Smooth muscle cell (in vitro differentiated cells): ENCODE data around the gene COPRS. TPM values are rescaled to one million over a fixed set of nuclear protein-coding genes. Genes with fewer than 3 reads are reported as not detected.
"Not testable (repeated sequence)": the region's sequence is repeated elsewhere in the genome, so short reads cannot be mapped to it uniquely, and the experiment has no call there.

ENCODE experiments used
- DNase-seq: peaks from one replicate; lab custom pipeline; 2025; ENCODE audit not compliant: unreplicated experiment; lab: John Stamatoyannopoulos, UW
- H2AFZ ChIP-seq: fragments of 200-600 bp; sonication (generic); 2 replicates; pipeline ENCODE4 v1.6.0; 2016; ENCODE audit warnings: antibody characterized with exemption, low read depth, mild to moderate bottlenecking
- H3F3A ChIP-seq: fragments of 200-600 bp; sonication (generic); 2 replicates; pipeline ENCODE4 v1.6.0; 2017; ENCODE audit warnings: antibody characterized with exemption, low read depth
- H3K27ac ChIP-seq: fragments of 200-600 bp; sonication (generic); 2 replicates; pipeline ENCODE4 v1.5.1; 2016; ENCODE audit warnings: low read depth, mild to moderate bottlenecking
- H3K27me3 ChIP-seq: fragments of 200-600 bp; sonication (generic); 2 replicates; pipeline ENCODE4 v1.6.1; 2016; ENCODE audit warnings: low read depth, mild to moderate bottlenecking
- H3K36me3 ChIP-seq: fragments of 200-600 bp; sonication (generic); 2 replicates; pipeline ENCODE4 v1.5.1; 2016; ENCODE audit warnings: low read depth
- H3K4me1 ChIP-seq: fragments of 200-600 bp; sonication (generic); 2 replicates; pipeline ENCODE4 v1.5.1; 2016; ENCODE audit warnings: low read depth
- H3K4me2 ChIP-seq: fragments of 200-600 bp; sonication (generic); 2 replicates; pipeline ENCODE4 v1.6.0; 2016; ENCODE audit warnings: mild to moderate bottlenecking
- H3K4me3 ChIP-seq: fragments of 200-600 bp; sonication (generic); 2 replicates; pipeline ENCODE4 v1.5.1; 2016; ENCODE audit warnings: mild to moderate bottlenecking
- H3K79me2 ChIP-seq: fragments of 200-600 bp; sonication (generic); 2 replicates; pipeline ENCODE4 v1.6.0; 2016; ENCODE audit warnings: low read depth, mild to moderate bottlenecking
- H3K9ac ChIP-seq: fragments of 200-600 bp; sonication (generic); 2 replicates; pipeline ENCODE4 v1.6.0; 2016; ENCODE audit warnings: low read depth
- H3K9me3 ChIP-seq: fragments of 200-600 bp; sonication (generic); replicated peaks from 2 replicates; pipeline ENCODE4 v1.5.1; 2016; ENCODE audit warnings: low read depth
- H4K20me1 ChIP-seq: fragments of 200-600 bp; sonication (generic); 2 replicates; pipeline ENCODE4 v1.6.0; 2016; ENCODE audit warnings: low read depth
- WGBS: methylation state at CpG from one replicate; pipeline ENCODE4 v1.1.7; 2016; ENCODE audit warnings: low lambda C conversion rate; 5-methylcytosine and 5-hydroxymethylcytosine counted together
- polyA plus RNA-seq: library from polyadenylated mRNA; unstranded; fragments of >200 nt; fragmentation: Nextera tagmentation; extraction: Ambion mirVana; gene quantifications from 2 replicates; pipeline ENCODE4 v1.2.1, GENCODE V29; 2016
- total RNA-seq: library from RNA; depleted of rRNA; stranded (reverse); fragments of >200 nt; gene quantifications from 2 replicates; pipeline ENCODE4 v1.2.3, GENCODE V29; 2014
- TF ChIP-seq, protein P1 (sequence below): fragments of 200-600 bp; sonication (generic); IDR thresholded peaks from 2 replicates; pipeline ENCODE4 v1.5.1; 2017; ENCODE audit warnings: borderline replicate concordance, mild to moderate bottlenecking, antibody characterized with exemption; ENCODE audit not compliant: insufficient read depth, poor library complexity, severe bottlenecking

The COPRS gene
- total and polyA plus RNA-seq, 2 experiments from 2014 or later = 55.7 to 78.9 TPM

DNA sequence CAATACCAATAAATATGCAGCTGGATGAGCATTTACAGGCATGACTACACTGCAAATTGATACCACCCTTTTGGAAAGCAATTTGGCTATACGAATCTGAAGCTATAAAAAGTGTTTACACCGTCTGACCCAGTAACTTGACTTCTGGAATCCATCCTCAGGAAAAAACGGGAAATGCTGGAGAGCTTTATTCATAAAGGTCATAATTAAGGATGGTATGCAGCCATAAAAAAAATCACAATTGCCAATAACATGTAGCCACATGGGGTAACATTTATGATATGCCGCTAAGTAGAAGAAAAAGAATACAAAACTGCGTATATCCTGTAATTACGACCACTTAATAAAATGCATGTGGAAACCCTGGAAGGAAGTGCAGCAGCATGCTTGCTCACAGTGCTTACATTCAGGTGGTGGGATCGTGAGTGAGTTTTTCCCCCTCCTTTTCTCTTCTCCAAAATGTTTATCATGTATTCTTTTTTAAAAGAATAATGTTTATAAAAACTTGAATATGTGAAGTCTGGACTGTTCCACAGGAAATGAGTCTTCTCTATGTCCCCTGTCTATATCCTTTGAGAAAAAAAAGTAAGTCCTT is 34.2 kb downstream of the COPRS start:
- no peak overlapping the region for H2AFZ ChIP-seq
- 61% methylated on average over 7 of the region's 7 CpGs for WGBS
- no peaks in the 10 kb centered on the region for H3K79me2 ChIP-seq
- H3K4me3 ChIP-seq = no peak overlapping the region
- no peak overlapping the region for H3K4me2 ChIP-seq
- no peaks in the 10 kb centered on the region for H3K27me3 ChIP-seq
- DNase-seq = no peak
- no peak overlapping the region for H3K9ac ChIP-seq
- no peaks in the 10 kb centered on the region for H3K36me3 ChIP-seq
- H3K9me3 ChIP-seq = no peaks in the 10 kb centered on the region
- no peaks in the 10 kb centered on the region for H4K20me1 ChIP-seq
- no peaks in the 10 kb centered on the region for H3F3A ChIP-seq
- TF ChIP-seq, protein P1, sequence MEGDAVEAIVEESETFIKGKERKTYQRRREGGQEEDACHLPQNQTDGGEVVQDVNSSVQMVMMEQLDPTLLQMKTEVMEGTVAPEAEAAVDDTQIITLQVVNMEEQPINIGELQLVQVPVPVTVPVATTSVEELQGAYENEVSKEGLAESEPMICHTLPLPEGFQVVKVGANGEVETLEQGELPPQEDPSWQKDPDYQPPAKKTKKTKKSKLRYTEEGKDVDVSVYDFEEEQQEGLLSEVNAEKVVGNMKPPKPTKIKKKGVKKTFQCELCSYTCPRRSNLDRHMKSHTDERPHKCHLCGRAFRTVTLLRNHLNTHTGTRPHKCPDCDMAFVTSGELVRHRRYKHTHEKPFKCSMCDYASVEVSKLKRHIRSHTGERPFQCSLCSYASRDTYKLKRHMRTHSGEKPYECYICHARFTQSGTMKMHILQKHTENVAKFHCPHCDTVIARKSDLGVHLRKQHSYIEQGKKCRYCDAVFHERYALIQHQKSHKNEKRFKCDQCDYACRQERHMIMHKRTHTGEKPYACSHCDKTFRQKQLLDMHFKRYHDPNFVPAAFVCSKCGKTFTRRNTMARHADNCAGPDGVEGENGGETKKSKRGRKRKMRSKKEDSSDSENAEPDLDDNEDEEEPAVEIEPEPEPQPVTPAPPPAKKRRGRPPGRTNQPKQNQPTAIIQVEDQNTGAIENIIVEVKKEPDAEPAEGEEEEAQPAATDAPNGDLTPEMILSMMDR = no peak
- no peak overlapping the region for H3K27ac ChIP-seq
- no peaks in the 10 kb centered on the region for H3K4me1 ChIP-seq

DNA sequence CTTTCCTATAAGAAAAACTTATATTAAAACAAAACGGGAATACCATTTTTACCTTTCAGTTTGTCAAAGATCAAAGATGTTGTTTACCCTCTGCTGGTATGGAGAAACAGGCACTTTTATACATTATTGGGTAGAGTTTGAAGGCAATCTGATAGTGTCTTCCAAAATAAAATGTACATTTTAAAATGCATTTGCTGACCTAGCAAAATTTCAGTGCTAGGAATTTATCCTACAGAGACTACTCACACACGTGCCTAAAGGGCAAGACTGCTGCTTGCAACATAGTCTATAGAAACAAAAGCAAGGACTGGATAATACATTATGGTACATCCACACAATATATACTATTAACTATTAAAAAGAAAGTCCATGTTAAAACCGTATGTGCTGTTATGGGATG is 36.0 kb downstream of the COPRS start:
- Histone ChIP-seq H3K4me2 (no peak overlapping the region), H3K36me3 (no peaks in the 10 kb centered on the region), H3K4me1 (no peaks in the 10 kb centered on the region), H3K9ac (no peak overlapping the region), H4K20me1 (no peaks in the 10 kb centered on the region), H2AFZ (no peak overlapping the region), H3K4me3 (no peak overlapping the region), H3K27ac (no peak overlapping the region), H3K79me2 (no peaks in the 10 kb centered on the region), H3K9me3 (no peaks in the 10 kb centered on the region), H3K27me3 (no peaks in the 10 kb centered on the region), H3F3A (no peaks in the 10 kb centered on the region)
- TF ChIP-seq, protein P1 = no peak
- no peak for DNase-seq
- 65% methylated on average over 3 of the region's 3 CpGs for WGBS

DNA sequence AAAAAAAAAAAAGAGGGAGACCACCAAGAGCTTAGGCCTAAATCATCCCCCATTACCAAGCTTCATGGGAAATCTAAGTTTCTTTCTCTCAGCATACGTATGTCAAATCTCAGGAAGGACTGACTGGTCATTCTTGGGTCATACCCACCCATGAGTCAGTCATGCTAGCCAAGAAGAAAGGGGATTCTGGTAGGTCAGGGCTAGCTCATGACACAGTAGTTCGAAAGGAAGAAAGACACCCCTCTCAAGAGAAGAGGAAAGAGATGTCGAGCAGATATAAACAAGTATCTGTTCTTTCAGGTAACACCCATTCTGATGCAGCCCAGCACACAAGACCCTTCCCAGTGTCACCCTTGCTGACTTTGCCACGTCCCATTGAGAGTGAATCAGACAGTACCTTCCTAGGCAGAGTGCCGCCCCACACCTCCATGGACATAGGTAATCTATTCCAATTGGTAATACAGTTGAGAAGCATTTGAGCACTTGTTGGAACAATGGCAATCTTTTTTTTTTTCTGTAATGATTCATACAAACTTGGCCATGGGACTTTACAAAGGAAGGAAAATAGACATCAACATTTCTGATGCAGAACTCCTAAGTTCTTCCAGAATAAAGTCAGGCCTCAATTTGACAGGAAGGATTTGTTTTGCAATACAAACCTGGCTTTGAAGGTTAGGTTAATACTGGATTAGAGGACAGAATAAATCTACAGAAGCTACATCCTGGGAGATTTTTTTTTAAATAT is 38.2 kb downstream of the COPRS start:
- TF ChIP-seq, protein P1 = no peak
- H3K9me3 ChIP-seq = no peaks in the 10 kb centered on the region
- H2AFZ ChIP-seq = no peak overlapping the region
- no peaks in the 10 kb centered on the region for H3K36me3 ChIP-seq
- H3K4me3 ChIP-seq = no peak overlapping the region
- 94% methylated on average over 5 of the region's 5 CpGs for WGBS
- no peaks in the 10 kb centered on the region for H3K4me1 ChIP-seq
- H3K9ac ChIP-seq = no peak overlapping the region
- H4K20me1 ChIP-seq = no peaks in the 10 kb centered on the region
- H3K79me2 ChIP-seq = no peaks in the 10 kb centered on the region
- no peaks in the 10 kb centered on the region for H3K27me3 ChIP-seq
- DNase-seq = no peak
- H3K4me2 ChIP-seq = no peak overlapping the region
- H3F3A ChIP-seq = no peaks in the 10 kb centered on the region
- no peak overlapping the region for H3K27ac ChIP-seq

DNA sequence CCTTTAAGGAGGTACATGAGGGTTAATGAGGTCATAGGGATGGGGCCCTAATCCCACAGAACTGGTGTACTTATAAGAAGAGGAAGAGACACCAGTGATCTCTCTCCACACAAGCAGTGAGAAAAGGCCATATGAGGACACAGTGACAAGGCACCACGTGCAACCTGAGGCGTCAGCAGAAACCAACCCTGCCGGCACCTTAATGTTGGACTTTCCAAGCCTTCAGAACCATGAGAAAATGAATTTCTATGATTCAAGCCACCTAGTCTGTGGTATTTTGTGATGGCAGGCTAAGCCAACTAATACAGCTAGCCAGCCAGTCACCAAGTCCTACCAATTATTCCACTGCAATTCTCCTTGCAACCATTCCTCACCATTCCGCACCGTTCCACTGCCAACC is 39.5 kb downstream of the COPRS start:
- Histone ChIP-seq H3K9ac (no peak overlapping the region), H3F3A (no peaks in the 10 kb centered on the region), H3K36me3 (no peaks in the 10 kb centered on the region), H3K27ac (no peak overlapping the region), H3K4me1 (no peaks in the 10 kb centered on the region), H4K20me1 (no peaks in the 10 kb centered on the region), H2AFZ (no peak overlapping the region), H3K9me3 (no peaks in the 10 kb centered on the region), H3K4me3 (no peak overlapping the region), H3K79me2 (no peaks in the 10 kb centered on the region), H3K4me2 (no peak overlapping the region), H3K27me3 (no peaks in the 10 kb centered on the region)
- WGBS = 97% methylated on average over 5 of the region's 5 CpGs
- no peak for DNase-seq
- TF ChIP-seq, protein P1 = no peak

DNA sequence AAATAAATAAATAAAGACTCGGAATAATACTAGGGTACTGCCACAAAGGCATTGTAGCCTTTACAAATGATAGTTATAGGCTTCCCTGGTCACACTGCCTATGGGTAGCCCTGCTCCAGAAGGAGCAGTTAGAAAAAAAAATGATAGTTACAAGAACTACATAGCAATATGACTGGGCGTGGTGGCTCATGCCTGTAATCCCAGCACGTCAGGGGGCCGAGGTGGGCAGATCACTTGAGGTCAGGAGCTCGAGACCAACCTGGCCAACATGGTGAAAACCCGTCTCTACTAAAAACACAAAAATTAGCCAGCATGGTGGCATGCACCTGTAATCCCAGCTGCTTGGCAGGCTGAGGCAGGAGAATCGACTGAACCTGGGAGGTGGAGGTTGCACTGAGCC is 40.2 kb downstream of the COPRS start:
- H3F3A ChIP-seq, H3K4me3 ChIP-seq, H3K9ac ChIP-seq, H3K9me3 ChIP-seq, H3K79me2 ChIP-seq, DNase-seq, H3K4me2 ChIP-seq, H3K36me3 ChIP-seq, H2AFZ ChIP-seq, H4K20me1 ChIP-seq, H3K4me1 ChIP-seq, H3K27me3 ChIP-seq, H3K27ac ChIP-seq: not testable (repeated sequence)
- WGBS = 97% methylated on average over 7 of the region's 7 CpGs
